Measurements from ENCODE around the gene PCMTD2.

DNA sequence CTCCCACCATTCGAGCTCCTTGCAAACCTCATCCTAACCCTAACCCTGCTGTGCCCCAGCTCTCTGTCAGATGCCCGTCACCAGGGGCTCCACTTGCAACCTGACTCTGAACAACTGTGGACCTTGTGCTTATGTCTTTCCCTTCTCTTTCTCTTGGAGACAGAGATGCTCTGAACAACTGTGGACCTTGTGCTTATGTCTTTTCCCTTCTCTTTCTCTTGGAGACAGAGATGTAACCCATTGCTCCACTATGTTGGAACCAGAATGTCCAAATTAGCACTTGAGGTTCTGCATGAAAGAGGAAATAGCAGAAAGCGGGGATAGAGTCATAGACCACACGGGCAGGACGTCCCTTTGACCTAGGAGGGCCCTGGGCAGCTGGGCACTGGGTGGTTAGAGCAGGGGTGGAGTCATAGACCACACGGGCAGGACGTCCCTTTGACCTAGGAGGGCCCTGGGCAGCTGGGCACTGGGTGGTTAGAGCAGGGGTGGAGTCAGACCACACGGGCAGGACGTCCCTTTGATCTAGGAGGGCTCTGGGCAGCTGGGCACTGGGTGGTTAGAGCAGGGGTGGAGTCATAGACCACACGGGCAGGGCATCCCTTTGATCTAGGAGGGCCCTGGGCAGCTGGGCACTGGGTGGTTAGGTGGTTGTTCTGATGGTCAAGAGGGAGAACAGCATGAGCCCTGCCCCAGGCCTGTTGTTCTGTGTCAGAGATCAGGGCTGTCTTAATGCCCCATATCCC is 22.2 kb downstream of the PCMTD2 start:
- TF ChIP-seq, protein P1, sequence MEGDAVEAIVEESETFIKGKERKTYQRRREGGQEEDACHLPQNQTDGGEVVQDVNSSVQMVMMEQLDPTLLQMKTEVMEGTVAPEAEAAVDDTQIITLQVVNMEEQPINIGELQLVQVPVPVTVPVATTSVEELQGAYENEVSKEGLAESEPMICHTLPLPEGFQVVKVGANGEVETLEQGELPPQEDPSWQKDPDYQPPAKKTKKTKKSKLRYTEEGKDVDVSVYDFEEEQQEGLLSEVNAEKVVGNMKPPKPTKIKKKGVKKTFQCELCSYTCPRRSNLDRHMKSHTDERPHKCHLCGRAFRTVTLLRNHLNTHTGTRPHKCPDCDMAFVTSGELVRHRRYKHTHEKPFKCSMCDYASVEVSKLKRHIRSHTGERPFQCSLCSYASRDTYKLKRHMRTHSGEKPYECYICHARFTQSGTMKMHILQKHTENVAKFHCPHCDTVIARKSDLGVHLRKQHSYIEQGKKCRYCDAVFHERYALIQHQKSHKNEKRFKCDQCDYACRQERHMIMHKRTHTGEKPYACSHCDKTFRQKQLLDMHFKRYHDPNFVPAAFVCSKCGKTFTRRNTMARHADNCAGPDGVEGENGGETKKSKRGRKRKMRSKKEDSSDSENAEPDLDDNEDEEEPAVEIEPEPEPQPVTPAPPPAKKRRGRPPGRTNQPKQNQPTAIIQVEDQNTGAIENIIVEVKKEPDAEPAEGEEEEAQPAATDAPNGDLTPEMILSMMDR (IDR thresholded peaks at IDR 0.05) = no peak
- TF ChIP-seq ZFX (IDR thresholded peaks at IDR 0.05; ENCODE audit: borderline replicate concordance) = no peak
